Measurements from ENCODE around the gene SSRP1.

GRCh38 chr11:57341250-57341808 is 5.6 kb upstream of the SSRP1 start:
- no peak for TF ChIP-seq CTCF (IDR thresholded peaks at IDR 0.05; ENCODE audit: poor library complexity, severe bottlenecking)
- no peak for TF ChIP-seq POLR2AphosphoS5 (IDR thresholded peaks at IDR 0.05)

All from neural cell (in vitro differentiated cells).